Measurements from ENCODE around the gene SEMA5A.

The SEMA5A gene

GRCh38 chr5:9549941-9550340 lies 4.1 kb upstream of the SEMA5A start:
- DNase-seq (ENCODE audit: low read depth): peak; percentile 42

DNA sequence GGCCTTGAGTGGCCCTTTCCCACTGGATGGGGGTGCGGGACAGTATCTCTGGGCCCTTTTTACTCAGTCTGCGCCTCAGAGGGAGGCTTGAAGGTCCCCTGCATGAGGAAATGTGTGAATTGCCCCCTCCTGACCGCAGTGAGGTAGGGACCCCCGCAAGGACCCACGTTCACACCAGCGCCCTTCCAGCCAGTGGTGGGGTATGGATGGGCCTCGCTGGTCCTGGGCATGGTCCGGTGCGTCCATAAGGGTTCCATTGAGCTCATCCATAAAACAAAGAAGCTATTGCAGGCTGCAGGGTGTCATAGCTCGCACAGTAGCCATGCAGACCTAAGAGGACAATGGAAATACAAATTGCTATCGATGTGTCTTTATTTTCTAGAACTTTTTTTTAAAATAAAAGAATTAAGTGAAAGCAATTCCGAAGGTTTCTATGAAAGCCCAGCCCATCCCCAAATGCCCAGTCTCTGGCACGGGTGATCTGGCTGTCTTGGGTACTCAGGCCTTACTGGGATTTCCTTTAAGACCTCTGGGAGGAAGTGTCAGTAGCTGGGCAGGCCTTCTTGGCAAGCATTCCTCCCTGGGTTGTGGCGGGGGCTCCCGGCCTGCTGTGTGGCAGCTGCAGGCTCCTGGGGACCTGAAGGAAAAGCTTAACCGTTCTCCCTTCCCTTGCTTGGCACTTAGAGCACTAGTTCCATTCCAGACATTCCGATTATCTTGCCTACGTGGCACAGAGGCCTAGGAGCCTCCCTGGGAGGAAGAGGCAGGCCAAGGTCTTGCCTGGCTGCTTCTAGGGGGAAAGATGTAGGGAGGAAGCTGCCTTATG lies 1.5 kb upstream of the SEMA5A start:
- DNase-seq (ENCODE audit: low read depth): peak; percentile 92

DNA sequence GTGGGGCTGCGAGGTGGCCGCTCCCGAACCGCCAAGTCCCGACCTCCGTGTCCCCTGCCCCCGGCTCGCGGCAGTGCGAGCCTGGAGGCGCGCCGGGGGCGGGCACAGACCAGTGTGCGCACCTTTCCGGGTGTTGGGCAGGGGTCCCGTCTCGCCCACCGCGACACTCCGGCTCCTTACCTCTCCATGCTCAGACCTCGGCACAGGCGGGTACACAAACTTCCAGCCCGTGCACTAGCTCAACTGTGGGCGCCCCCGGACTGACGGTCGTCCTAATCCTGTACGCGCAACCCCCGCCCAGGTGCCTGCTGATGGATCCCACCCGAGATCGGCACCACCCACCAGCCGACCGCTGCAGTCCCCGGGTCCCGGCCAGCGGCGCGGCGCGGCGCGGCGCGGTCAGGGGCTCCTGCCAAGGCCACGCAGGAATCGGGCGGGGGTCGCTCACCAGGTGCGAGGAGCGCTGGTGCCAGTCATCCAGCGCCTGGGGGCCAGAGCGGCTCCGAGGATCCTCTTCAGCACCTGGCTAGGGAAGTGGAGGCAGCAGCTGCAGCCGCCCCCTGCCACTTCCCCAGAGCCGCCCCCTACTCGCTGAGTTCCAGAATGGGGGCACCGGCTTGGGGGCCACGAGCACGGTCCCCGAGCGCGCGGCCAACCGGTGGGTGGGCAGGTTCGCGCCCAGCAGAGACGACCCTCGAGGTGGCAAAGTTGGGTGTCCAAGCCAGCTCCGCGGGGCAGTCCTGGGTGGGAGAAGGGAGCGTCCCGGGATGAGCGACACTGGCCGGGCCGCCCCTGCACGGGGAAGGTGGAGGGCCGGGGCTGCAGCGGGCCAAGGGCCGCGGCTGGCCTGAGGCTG lies 511 bp downstream of the SEMA5A start:
- DNase-seq (ENCODE audit: low read depth): no peak

DNA sequence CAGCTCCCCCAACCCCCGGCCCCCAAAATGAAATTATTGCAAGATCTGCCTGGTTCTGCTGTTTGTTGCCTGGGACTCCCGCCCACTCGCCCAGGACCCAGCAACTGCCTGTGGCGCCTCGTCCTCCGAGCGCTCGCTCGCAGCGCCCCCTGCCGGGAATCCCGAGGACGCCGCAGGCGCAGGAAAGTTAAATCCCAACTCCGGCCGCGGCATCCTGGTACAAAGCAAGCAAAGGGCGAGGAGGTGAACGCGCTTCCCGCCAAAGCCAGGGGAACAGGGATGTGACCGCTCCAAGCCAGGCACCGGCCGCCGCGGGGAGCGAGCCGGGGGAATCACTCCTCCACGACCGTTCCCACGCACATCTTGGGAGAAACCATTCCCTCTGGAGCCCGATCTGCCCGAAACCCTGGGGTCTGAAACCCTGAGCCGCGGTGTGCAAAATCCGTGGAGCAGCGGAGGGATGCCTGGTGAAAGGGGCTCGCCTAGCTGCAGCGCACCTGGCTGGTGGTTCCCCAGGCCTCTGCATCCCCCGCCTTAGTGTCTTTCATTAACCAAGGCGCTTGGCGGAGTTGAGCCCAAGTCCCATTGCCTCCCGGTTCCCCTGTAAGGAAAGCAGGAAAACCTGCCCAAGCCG lies 1.3 kb downstream of the SEMA5A start:
- peak; percentile 84 for DNase-seq (ENCODE audit: low read depth)

- no peak for DNase-seq (ENCODE audit: low read depth)
These were observed 1.8 kb downstream of the SEMA5A start for GRCh38 chr5:9544056-9544455.

DNA sequence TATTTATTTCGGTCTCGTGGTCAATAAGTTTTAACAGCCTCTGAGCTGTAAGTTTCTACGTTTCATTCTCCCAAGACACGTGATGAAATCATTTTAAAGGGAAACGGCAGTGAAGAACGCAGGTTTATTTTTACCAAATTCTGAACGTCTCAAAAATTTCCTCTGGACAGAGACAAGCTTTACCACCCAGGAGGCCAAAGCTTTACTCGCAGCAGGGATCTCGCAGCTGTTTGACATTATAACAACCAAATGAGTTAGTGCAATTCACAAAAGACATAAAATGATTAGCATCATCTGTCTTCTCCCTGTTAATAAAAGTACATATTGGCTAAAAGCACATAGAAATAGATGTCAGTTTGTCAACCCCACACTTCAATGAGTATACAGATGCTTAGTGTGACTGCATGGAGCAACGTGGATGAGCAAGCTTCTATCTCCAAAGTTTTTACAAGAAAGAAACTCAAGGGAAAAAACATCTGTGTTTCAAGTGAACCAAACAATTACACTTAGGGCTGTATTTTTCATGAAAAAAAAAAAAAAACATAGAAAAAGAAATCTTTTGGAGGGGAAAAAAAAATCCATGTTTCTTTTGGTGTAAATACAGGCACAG lies 2.5 kb downstream of the SEMA5A start:
- peak; percentile 67 for DNase-seq (ENCODE audit: low read depth)

- DNase-seq (ENCODE audit: low read depth): peak; percentile 89
These were observed 5.1 kb downstream of the SEMA5A start for GRCh38 chr5:9540791-9541190.

DNA sequence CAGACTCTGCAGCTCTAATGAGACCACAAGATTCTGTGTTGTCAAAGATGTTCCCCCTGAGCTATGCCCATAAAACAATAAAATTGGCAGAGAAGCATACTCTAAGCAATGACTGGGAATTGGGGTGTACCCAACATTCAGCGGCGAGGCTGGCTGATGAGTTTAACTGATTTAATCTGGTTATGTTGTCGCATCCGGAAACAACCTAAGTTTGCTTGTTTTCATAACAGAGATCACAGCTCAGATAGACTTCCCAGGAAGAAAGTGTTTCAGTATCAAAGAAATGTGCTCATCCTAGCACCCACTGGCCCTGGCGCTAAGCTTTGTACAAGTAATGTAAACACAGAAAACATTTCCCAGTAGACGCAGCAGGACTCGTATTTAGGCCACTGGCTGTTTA lies 7.4 kb downstream of the SEMA5A start:
- DNase-seq (ENCODE audit: low read depth): peak; percentile 91

GRCh38 chr5:9537223-9538141 lies 8.4 kb downstream of the SEMA5A start:
- DNase-seq (ENCODE audit: low read depth): peak; percentile 38

DNA sequence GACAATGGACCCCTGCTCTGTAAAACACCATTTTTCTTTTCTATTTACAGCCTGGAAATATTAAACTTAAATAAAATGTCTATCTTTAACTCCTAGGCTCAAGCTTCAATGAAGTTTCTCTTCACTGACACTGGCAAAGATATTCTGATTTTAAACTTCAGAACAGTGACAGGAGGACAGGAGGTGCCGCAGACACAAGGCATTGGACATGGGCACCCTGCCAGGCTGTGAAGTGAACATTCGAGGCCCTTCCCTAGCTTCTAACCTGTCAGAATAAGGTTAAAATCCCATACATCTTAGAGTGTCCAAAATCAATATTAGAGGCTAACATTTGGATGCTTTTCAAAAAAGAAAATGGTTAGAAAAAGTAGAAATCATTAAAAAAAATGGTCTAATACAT lies 9.2 kb downstream of the SEMA5A start:
- no peak for DNase-seq (ENCODE audit: low read depth)

- DNase-seq (ENCODE audit: low read depth): no peak
These were observed 10.9 kb downstream of the SEMA5A start for GRCh38 chr5:9534881-9535517.

GRCh38 chr5:9533562-9534364 lies 12.1 kb downstream of the SEMA5A start:
- DNase-seq (ENCODE audit: low read depth): peak; percentile 89

DNA sequence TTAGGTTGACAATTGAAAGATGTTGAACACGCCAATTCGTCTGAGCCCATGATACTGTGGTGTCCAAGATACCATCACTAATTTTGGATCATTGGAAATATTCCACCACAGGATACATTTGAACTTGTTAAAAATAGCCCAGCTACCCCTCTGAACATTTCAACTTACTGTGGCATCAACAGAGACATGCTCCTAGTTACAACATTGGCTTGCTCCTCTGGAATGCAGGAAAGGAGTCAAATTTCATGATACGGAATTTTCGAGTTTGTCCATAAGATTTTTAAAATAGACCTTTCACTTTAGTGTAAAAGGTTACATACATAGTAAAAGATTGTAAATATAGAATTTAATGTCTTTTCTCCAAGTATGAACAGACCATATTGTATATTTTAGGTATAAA lies 12.8 kb downstream of the SEMA5A start:
- DNase-seq (ENCODE audit: low read depth): peak; percentile 85

- no peak for DNase-seq (ENCODE audit: low read depth)
These were observed 16.4 kb downstream of the SEMA5A start for GRCh38 chr5:9529513-9529912.

DNA sequence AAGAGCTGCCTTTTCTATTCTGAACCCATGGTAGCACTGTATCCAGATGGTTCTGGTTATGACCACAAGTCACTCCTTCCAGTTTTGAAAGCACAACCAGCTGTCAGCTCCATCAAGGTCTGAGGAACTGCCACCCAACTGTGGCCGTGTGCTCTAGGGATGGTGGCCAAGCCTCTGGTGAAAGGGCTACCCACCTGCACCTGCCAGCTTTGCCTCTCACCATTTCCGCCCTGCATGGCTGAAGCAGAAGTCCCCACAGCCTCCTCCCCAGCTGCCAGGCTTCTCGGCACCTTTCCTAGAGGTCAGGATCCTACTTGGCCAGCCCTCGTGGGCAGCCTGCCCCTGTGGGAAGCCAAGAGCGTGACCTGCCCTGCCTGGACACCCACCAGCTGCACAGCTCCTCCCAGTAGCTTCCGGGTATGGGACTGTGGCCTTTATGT lies 16.8 kb downstream of the SEMA5A start:
- no peak for DNase-seq (ENCODE audit: low read depth)

DNA sequence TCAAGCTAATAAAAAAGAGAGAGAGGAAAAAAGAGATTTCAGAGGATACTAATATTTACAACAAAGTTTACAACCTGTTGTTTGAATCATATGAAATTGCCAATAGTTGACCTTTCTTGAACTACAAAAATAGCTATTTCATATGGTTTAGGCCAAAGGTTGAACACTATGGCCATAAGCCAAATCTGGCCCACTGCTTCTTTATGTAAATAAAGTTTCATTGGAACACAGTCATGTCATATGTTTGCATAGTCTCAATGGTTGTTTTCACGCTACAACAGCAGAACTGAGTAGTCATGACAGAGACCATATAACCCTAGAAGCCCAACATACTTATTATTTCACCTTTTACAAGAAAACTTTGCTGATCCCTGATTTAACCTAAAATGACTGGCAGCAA lies 20.9 kb downstream of the SEMA5A start:
- DNase-seq (ENCODE audit: low read depth): no peak

DNA sequence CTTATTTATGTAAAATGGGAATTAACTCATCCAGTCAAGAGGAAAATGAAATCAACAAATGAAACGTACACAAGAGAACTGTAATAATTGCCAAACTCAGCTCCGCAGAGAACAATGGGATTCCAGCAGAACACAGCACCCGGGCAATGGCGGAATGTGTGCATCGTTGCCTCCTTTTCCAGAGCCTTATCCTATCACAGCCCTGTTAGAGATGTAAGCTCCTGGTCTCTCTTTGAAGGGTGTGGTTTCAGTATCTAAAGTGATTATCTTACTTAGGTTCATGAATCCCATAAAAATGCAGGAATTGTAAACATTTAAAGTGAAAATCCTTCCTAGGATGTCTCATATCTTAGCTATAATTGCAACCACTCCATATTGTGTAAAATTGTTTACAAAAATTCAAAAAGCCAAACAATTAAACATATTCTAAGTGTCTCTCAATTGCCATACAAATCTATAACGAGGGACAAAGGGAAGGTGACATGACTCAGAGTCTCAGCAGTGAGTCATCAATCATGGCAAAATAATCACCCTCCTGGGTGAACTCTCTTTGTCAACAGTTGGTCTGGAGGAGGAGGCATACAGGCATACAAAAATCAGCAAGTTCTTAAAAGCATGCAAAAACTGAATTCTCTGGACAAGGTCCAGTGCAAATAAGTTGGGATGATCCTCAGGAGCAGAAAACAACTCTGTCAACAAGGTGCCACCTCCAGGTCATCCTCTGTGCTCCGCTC lies 22.6 kb downstream of the SEMA5A start:
- peak; percentile 71 for DNase-seq (ENCODE audit: low read depth)

GRCh38 chr5:9519537-9519936 lies 26.3 kb downstream of the SEMA5A start:
- DNase-seq (ENCODE audit: low read depth): peak; percentile 75

- peak; percentile 25 for DNase-seq (ENCODE audit: low read depth)
These were observed 29.3 kb downstream of the SEMA5A start for GRCh38 chr5:9516591-9516990.

Data from EH (cell line).